Measurements from ENCODE around the gene KAT7.

GRCh38 chr17:49741009-49741691 is 47.3 kb upstream of the KAT7 start:
- no peak for TF ChIP-seq POLR2A (IDR thresholded peaks at IDR 0.05)
- TF ChIP-seq, protein P1, sequence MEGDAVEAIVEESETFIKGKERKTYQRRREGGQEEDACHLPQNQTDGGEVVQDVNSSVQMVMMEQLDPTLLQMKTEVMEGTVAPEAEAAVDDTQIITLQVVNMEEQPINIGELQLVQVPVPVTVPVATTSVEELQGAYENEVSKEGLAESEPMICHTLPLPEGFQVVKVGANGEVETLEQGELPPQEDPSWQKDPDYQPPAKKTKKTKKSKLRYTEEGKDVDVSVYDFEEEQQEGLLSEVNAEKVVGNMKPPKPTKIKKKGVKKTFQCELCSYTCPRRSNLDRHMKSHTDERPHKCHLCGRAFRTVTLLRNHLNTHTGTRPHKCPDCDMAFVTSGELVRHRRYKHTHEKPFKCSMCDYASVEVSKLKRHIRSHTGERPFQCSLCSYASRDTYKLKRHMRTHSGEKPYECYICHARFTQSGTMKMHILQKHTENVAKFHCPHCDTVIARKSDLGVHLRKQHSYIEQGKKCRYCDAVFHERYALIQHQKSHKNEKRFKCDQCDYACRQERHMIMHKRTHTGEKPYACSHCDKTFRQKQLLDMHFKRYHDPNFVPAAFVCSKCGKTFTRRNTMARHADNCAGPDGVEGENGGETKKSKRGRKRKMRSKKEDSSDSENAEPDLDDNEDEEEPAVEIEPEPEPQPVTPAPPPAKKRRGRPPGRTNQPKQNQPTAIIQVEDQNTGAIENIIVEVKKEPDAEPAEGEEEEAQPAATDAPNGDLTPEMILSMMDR (IDR thresholded peaks at IDR 0.05 in 4 of 5, conservative IDR thresholded peaks at IDR 0.05 in 1 of 5) = no peak

Measured in gastrocnemius medialis (tissue), 4 donors.